Left kidney (tissue), 2 donors: Measurements from ENCODE around the gene TSC1. TPM values are rescaled to one million over a fixed set of nuclear protein-coding genes. Genes with fewer than 3 reads are reported as not detected.
A peak's percentile ranks its signal among the peaks of the same experiment; 100 is the strongest.
"Not testable (repeated sequence)": the region's sequence is repeated elsewhere in the genome, so short reads cannot be mapped to it uniquely, and the experiment has no call there.

ENCODE experiments used
- DNase-seq: peaks from one replicate; pipeline ENCODE4 v3.0.0-alpha.2; 2013
- polyA plus RNA-seq: library from polyadenylated mRNA; unstranded; fragments of 120-200 nt; gene quantifications from one replicate; pipeline ENCODE4 v1.2.1, GENCODE V29; 2013; ENCODE audit not compliant: insufficient read length

The TSC1 gene
- polyA plus RNA-seq, 1 donor: 67.3 TPM

GRCh38 chr9:132978112-132978450 lies 33.7 kb upstream of the TSC1 start:
- no peak for DNase-seq

DNA sequence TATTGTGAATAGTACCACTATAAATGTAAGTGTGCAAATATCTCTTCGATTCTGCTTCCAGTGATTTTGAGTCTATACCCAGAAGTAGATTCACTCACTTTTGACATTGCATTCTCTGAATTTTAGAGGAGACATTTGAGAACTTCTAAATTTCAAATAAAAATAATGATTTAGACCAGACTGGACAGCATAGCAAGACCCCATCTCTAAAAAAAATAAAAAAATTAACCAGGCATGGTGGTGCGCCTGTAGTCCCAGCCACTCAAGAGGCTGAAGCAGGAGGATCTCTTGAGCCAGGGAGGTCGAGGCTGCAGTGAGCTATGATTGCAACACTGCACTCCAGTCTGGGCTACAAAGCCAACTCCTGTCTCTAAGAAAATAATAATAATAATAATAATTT lies 32.2 kb upstream of the TSC1 start:
- DNase-seq: no peak

GRCh38 chr9:132975961-132976360 lies 31.5 kb upstream of the TSC1 start:
- no peak for DNase-seq

DNA sequence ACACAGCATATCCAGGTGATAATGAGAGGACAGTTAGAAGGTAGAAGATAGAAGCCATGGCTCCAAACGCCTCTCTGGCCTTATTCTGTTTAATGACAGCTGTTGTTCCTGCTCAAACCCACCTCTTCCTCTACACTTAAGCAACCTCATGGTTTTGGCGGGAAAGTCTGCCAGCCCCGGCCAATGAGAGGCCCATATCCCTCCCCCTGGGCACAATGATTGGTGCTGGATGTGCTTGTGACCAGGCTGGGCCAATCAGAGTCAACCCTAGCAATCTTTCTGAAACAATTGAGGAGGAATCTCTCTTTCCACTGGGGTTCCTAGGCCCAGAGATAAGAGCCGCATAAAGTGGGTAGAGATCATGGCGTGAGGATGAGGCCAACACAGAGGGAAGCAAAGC lies 29.3 kb upstream of the TSC1 start:
- DNase-seq: no peak

DNA sequence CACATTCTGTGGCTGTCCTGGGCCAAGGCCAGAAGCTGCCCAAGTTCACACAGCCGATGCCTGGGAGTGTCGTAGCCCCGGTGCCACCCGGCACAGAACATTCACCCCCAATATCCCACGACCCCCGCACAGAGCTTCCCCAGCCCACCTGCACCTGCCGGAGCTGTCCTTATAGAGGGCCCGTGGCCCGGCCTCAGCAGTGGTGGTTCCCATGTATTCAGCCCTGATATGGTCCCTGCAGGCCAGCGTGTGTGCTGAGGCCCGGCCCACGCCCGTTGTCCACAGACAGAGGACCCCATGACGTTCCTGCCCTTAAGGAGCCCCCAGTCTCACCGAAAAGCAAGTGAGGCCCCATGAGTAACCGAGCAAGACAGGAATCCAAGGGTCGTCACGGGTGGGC lies 28.8 kb upstream of the TSC1 start:
- no peak for DNase-seq

GRCh38 chr9:132970324-132971062 lies 26.1 kb upstream of the TSC1 start:
- peak; percentile 62 for DNase-seq

DNA sequence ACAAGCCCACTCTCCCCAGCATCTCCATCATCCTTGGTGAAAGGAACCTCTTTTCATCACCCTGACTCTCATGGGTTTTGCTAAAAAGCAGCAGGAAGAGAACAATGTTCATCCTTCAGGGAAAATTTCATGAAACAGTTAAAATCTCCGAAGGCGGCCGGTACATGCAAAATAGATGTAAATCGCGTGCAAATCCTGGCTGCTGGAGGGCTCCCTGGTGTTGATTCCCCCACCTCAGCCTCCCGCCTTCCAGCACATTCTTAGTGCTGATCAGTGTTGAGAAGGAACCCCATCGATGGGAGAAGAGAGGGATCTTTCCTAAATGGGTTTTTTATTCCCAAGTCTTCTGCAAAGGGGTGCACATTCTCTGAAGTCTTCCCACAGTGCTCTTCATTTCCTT lies 25.4 kb upstream of the TSC1 start:
- DNase-seq: no peak

DNA sequence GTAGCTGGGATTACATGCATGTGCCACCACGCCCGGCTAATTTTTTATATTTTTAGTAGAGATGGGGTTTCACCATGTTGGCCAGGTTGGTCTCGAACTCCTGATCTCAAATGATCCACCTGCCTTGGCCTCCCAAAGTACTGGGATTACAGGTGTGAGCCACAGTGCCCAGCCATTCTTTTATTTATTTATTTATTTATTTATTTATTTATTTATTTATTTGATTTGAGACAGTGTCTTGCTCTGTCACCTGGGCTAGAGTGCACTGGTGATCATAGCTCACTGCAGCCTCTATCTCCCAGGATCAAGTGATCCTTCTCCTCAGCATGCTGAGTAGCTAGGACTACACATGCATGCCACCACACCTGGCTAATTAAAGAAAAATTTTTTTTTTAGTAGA lies 23.5 kb upstream of the TSC1 start:
- DNase-seq: not testable (repeated sequence)

DNA sequence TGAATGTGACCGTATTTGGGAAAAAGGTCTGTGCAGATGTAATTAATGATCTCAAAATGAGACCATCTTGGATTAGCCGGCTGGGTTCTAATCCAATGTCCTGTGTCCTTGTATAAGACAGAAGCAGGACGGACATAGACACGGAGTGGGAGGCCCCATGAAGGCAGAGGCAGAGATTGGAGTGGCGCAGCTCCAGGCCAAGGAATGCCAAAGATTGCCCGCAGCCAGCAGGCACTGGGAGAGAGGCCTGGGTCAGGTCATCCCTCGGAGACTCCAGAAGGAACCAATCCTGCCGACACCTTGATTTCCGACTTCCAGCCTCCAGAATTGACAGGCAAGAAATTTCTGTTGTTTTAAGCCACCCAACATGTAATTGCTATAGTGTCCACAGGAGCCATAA lies 21.1 kb upstream of the TSC1 start:
- no peak for DNase-seq

GRCh38 chr9:132961002-132961401 lies 16.6 kb upstream of the TSC1 start:
- no peak for DNase-seq

- DNase-seq: no peak
Observed at GRCh38 chr9:132957805-132958204, 13.4 kb upstream of the TSC1 start.

- no peak for DNase-seq
Observed at GRCh38 chr9:132955768-132956167, 11.4 kb upstream of the TSC1 start.

DNA sequence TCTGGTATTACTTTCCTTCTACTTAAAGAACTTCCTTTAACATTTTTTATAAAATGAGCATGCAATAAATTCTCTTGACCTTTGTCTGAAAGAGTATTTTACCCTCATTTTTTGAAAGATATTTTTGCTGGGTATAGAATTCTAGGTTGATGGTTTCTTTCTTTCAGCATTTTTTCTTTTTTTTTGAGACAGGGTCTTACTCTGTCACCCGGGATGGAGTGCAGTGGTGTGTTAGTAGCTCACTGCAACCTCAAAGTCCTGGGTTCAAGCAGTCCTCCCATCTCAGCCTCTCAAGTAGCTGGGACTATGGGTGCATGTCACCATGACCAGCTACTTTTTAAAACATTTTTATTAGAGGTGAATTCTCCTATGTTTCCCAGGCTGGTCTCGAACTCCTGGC lies 10.7 kb upstream of the TSC1 start:
- DNase-seq: no peak

- DNase-seq: no peak
Observed at GRCh38 chr9:132949709-132950108, 5.3 kb upstream of the TSC1 start.

DNA sequence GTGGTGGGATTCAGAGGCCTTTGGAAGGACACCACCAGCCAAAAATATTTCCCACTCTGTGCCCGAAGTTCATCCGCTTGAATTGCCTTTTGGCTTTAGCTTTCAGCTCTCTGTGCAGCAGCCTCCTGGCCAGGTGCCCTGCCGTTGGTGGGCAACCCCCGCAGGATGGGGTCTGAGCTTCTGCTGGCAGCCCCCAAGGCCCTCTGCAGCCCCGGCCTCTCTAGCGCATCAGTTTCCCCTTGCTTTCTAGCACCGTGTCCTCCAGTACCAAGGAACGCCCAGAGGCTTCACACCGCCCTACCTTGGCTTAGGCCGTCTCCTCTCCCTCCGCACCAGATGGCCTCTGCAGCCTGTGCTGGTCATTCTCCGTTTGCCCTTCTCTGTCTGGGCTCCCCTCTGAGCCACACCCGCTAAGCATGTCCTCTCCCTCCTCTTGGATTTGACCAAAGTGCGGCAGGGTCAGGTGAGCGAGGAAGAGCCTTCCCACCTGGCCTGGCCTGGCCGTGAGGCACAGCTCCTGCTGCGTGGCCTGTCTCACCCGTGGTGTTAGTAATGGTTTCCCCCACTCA lies 4.2 kb upstream of the TSC1 start:
- DNase-seq: no peak

DNA sequence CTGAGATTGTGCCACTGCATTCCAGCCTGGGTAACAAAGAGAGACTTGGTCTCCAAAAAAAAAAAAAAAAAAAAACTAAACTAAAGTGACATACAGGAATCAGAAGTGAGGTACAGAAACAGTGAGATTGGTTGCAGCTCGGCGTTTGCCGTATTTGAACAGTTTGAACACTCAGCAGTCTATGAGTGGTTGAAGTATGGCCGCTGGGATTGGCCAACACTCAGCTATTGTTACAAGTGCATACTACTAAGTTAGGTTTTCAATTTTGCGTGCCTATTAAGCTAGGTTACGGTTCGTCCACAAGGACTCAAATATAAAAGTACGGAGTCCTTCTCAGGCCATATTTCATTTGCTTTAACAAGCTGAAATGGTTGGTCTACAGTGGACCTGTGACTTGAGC lies 3.3 kb upstream of the TSC1 start:
- no peak for DNase-seq

GRCh38 chr9:132946631-132947295 lies 2.3 kb upstream of the TSC1 start:
- peak; percentile 22 for DNase-seq

- no peak for DNase-seq
Observed at GRCh38 chr9:132946211-132946610, 1.8 kb upstream of the TSC1 start.

GRCh38 chr9:132945186-132946130 lies 1.0 kb upstream of the TSC1 start:
- DNase-seq: no peak

- no peak for DNase-seq
Observed at GRCh38 chr9:132943651-132944293, 644 bp downstream of the TSC1 start.

- no peak for DNase-seq
Observed at GRCh38 chr9:132942541-132943182, 1.8 kb downstream of the TSC1 start.

DNA sequence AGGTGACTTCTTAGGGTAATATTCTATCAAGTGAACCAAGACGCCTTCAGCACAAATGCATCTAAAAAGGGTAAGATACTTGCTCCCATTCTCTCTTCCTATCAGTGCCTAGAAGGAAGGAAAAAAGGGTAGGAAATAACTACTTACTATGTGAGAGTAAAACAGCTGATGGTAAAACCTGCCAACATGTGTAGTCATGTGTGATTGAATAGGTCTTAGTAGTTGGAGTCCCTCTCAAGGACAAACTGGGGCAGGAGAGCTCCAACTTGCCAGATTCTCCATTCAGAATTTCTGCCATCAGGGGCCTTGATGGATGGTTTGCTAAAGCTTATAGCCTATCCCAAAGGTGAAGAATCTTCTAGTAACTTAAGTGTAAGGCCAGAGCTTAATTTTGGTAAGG lies 5.2 kb downstream of the TSC1 start:
- no peak for DNase-seq
